ENCODE data around the gene SLC25A42. TPM values are rescaled to one million over a fixed set of nuclear protein-coding genes. Genes with fewer than 3 reads are reported as not detected.

The SLC25A42 gene
- total and polyA plus RNA-seq, 2 experiments from 2014 or later = 5.9 to 6.9 TPM

- Histone ChIP-seq H3K4me1 (ENCODE audit: insufficient read depth) (no peaks in the 10 kb centered on the region), H3K36me3 (ENCODE audit: low read depth) (no peaks in the 10 kb centered on the region), H3K4me2 (ENCODE audit: unreplicated experiment) (no peak overlapping the region), H4K20me1 (ENCODE audit: insufficient read depth) (no peaks in the 10 kb centered on the region), H3K27me3 (replicated peaks; ENCODE audit: insufficient read depth) (no peaks in the 10 kb centered on the region), H3K79me2 (ENCODE audit: insufficient read depth) (no peaks in the 10 kb centered on the region), H3K9me3 (ENCODE audit: low read depth) (no peaks in the 10 kb centered on the region), H3K9ac (no peak overlapping the region), H3K27ac (no peak overlapping the region), H2AFZ (no peak overlapping the region), H3F3A (ENCODE audit: insufficient read depth) (no peaks in the 10 kb centered on the region), H3K4me3 (no peak overlapping the region), H3K9me2 (ENCODE audit: insufficient read depth) (no peaks in the 10 kb centered on the region)
- DNase-seq = no peak
- WGBS, 2 experiments (ENCODE audit: low coverage in 1 of 2, low lambda C conversion rate in 2 of 2, missing lambda C conversion rate in 2 of 2) = 88 to 90% methylated on average over 7 of the region's 7 CpGs
- no peak for TF ChIP-seq EZH2phosphoT487 (IDR thresholded peaks at IDR 0.05; ENCODE audit: insufficient read depth, low read depth)
- no peak for TF ChIP-seq EZH2 (IDR thresholded peaks at IDR 0.05; ENCODE audit: insufficient read depth, poor library complexity, severe bottlenecking)
- in situ Hi-C loops (cut with MboI) = no loop called here
Measured at GRCh38 chr19:19162495-19162894, 98.7 kb downstream of the SLC25A42 start.

Other genes with a start within 250 kb of the SLC25A42 start
- 51.7 and 57.4 TPM in 2 replicates for gene UPF1, start 232.0 kb upstream of the SLC25A42 start, total RNA-seq (2014; rRNA removed; shearing (Covaris generic))
- gene UPF1, start 232.0 kb upstream of the SLC25A42 start, polyA plus RNA-seq (2016; fragmentation: Nextera tagmentation; extraction: Ambion mirVana) = 3.5 and 4.3 TPM in 2 replicates
- 0.25 and 0.54 TPM in 2 replicates for gene CERS1, start 167.8 kb upstream of the SLC25A42 start, total RNA-seq (2014; rRNA removed; shearing (Covaris generic))
- 0.38 and 0.54 TPM in 2 replicates for gene CERS1, start 167.8 kb upstream of the SLC25A42 start, polyA plus RNA-seq (2016; fragmentation: Nextera tagmentation; extraction: Ambion mirVana)
- gene COPE, start 144.6 kb upstream of the SLC25A42 start, total RNA-seq (2014; rRNA removed; shearing (Covaris generic)) = 347 and 359 TPM in 2 replicates
- gene COPE, start 144.6 kb upstream of the SLC25A42 start, polyA plus RNA-seq (2016; fragmentation: Nextera tagmentation; extraction: Ambion mirVana) = 322 and 330 TPM in 2 replicates
- 71.6 and 76.0 TPM in 2 replicates for gene DDX49, start 144.3 kb upstream of the SLC25A42 start, total RNA-seq (2014; rRNA removed; shearing (Covaris generic))
- 53.4 and 56.5 TPM in 2 replicates for gene DDX49, start 144.3 kb upstream of the SLC25A42 start, polyA plus RNA-seq (2016; fragmentation: Nextera tagmentation; extraction: Ambion mirVana)
- 107 and 134 TPM in 2 replicates for gene HOMER3, start 122.8 kb upstream of the SLC25A42 start, total RNA-seq (2014; rRNA removed; shearing (Covaris generic))
- 64.6 and 65.1 TPM in 2 replicates for gene HOMER3, start 122.8 kb upstream of the SLC25A42 start, polyA plus RNA-seq (2016; fragmentation: Nextera tagmentation; extraction: Ambion mirVana)
- 27.6 and 29.7 TPM in 2 replicates for gene SUGP2, start 30.5 kb upstream of the SLC25A42 start, total RNA-seq (2014; rRNA removed; shearing (Covaris generic))
- gene SUGP2, start 30.5 kb upstream of the SLC25A42 start, polyA plus RNA-seq (2016; fragmentation: Nextera tagmentation; extraction: Ambion mirVana) = 26.7 and 28.8 TPM in 2 replicates
- gene ARMC6, start 30.4 kb upstream of the SLC25A42 start, total RNA-seq (2014; rRNA removed; shearing (Covaris generic)) = 43.1 and 45.0 TPM in 2 replicates
- 23.9 and 26.0 TPM in 2 replicates for gene ARMC6, start 30.4 kb upstream of the SLC25A42 start, polyA plus RNA-seq (2016; fragmentation: Nextera tagmentation; extraction: Ambion mirVana)
- 33.7 and 36.8 TPM in 2 replicates for gene TMEM161A, start 74.5 kb downstream of the SLC25A42 start, total RNA-seq (2014; rRNA removed; shearing (Covaris generic))
- 29.1 and 32.5 TPM in 2 replicates for gene TMEM161A, start 74.5 kb downstream of the SLC25A42 start, polyA plus RNA-seq (2016; fragmentation: Nextera tagmentation; extraction: Ambion mirVana)
- 0.22 and 0.38 TPM in 2 replicates for gene MEF2B, start 106.3 kb downstream of the SLC25A42 start, total RNA-seq (2014; rRNA removed; shearing (Covaris generic))
- 0.20 and 0.33 TPM in 2 replicates for gene MEF2B, start 106.3 kb downstream of the SLC25A42 start, polyA plus RNA-seq (2016; fragmentation: Nextera tagmentation; extraction: Ambion mirVana)
- gene BORCS8, start 128.2 kb downstream of the SLC25A42 start, total RNA-seq (2014; rRNA removed; shearing (Covaris generic)) = 9.7 and 14.7 TPM in 2 replicates
- gene BORCS8, start 128.2 kb downstream of the SLC25A42 start, polyA plus RNA-seq (2016; fragmentation: Nextera tagmentation; extraction: Ambion mirVana) = 23.1 and 24.5 TPM in 2 replicates
- 30.6 and 42.6 TPM in 2 replicates for gene RFXANK, start 128.3 kb downstream of the SLC25A42 start, total RNA-seq (2014; rRNA removed; shearing (Covaris generic))
- gene RFXANK, start 128.3 kb downstream of the SLC25A42 start, polyA plus RNA-seq (2016; fragmentation: Nextera tagmentation; extraction: Ambion mirVana) = 44.5 and 55.9 TPM in 2 replicates
- 14.3 and 19.5 TPM in 2 replicates for gene NR2C2AP, start 139.4 kb downstream of the SLC25A42 start, total RNA-seq (2014; rRNA removed; shearing (Covaris generic))
- 13.5 and 14.2 TPM in 2 replicates for gene NR2C2AP, start 139.4 kb downstream of the SLC25A42 start, polyA plus RNA-seq (2016; fragmentation: Nextera tagmentation; extraction: Ambion mirVana)
- not detected in 2 replicates for gene NCAN, start 148.0 kb downstream of the SLC25A42 start, total RNA-seq (2014; rRNA removed; shearing (Covaris generic))
- gene NCAN, start 148.0 kb downstream of the SLC25A42 start, polyA plus RNA-seq (2016; fragmentation: Nextera tagmentation; extraction: Ambion mirVana) = not detected in 2 replicates
- gene TM6SF2, start 209.3 kb downstream of the SLC25A42 start, total RNA-seq (2014; rRNA removed; shearing (Covaris generic)) = 1.9 and 5.7 TPM in 2 replicates
- 2.1 and 4.0 TPM in 2 replicates for gene TM6SF2, start 209.3 kb downstream of the SLC25A42 start, polyA plus RNA-seq (2016; fragmentation: Nextera tagmentation; extraction: Ambion mirVana)

All from GM23248 (cell line).